Thoracic aorta (tissue), 2 donors: ENCODE results near the gene ATL3. TPM values are rescaled to one million over a fixed set of nuclear protein-coding genes. Genes with fewer than 3 reads are reported as not detected.
A peak's percentile ranks its signal among the peaks of the same experiment; 100 is the strongest.

Source experiments
- ATAC-seq: fragments of 150-250 bp; one replicate; pipeline ENCODE4 v1.8.0; 2017; ENCODE audit warnings: low read depth; ENCODE audit not compliant: insufficient number of reproducible peaks, low FRiP score
- DNase-seq: peaks from one replicate; pipeline ENCODE4 v3.0.0-alpha.2; 2020; ENCODE audit warnings: low spot score
- H3K27ac ChIP-seq, 2 donors: fragments of 200-600 bp; sonication (generic); 1 replicate in 1 of 2; 2 replicates in 1 of 2; pipeline ENCODE4 v1.5.1; 2016; ENCODE audit warnings: mild to moderate bottlenecking in 2 of 2, moderate library complexity in 2 of 2
- H3K27me3 ChIP-seq: fragments of 200-600 bp; sonication (generic); replicated peaks from 2 replicates; pipeline ENCODE4 v1.6.0; 2016; ENCODE audit warnings: mild to moderate bottlenecking; ENCODE audit not compliant: insufficient read depth
- H3K36me3 ChIP-seq: fragments of 200-600 bp; sonication (generic); one replicate; pipeline ENCODE4 v1.5.1; 2016
- H3K4me1 ChIP-seq, 2 donors: fragments of 200-600 bp; sonication (generic); 1 replicate in 1 of 2; 2 replicates in 1 of 2; pipeline versions ENCODE4 v1.5.1 to v1.6.0; 2016; ENCODE audit warnings: low read depth in 2 of 2, mild to moderate bottlenecking in 1 of 2; ENCODE audit not compliant: control insufficient read depth in 1 of 2
- H3K4me3 ChIP-seq: fragments of 200-600 bp; sonication (generic); 2 replicates; pipeline ENCODE4 v1.5.1; 2016; ENCODE audit warnings: mild to moderate bottlenecking
- H3K9me3 ChIP-seq: fragments of 200-600 bp; sonication (generic); 2 replicates; pipeline ENCODE4 v1.5.1; 2016
- total RNA-seq, 2 donors: library from RNA; depleted of rRNA; stranded (reverse); fragments of >200 nt; gene quantifications; one replicate each; pipeline versions ENCODE4 v1.1.0 to v1.2.3, GENCODE V29; 2016
- TF ChIP-seq, protein P1 (sequence below): fragments of 200-600 bp; sonication (generic); IDR thresholded peaks from one replicate; pipeline ENCODE4 v1.5.1; 2019; ENCODE audit warnings: antibody characterized with exemption

ATL3 gene
- total RNA-seq, 2 donors from 2014 or later, result 188 to 192 TPM

DNA sequence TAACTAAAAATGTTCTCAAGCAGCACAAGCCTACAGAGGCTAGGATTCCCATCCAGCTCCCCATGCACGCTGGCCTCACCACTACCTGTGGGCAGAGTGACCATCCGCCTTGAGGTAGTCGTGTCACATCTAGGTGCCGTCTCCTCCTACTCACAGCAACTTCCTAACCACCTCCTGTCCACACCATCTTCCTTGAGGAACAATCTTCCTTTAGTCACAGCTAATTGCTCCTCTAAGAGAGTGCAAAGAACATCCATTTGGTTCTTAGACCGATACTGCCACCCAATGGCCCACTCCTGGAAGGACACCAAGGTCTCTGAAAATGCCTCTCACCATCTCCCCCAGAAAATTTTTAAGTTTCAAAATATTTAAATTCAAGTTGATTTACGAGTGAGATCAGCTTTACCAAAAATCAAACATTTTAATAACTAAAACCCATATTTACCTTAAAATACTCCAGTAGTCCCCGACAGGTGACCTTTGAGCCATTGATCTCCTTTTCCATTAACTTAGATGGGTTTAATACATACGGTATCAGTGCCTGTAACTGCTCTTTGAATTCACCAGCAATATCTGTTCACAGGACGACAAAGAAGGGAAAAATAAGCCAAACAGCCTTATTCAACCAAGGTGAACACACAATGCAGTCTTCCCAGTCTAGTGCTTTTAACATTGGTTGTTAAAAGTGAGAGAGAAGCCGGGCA, 35.3 kb downstream of the ATL3 start:
- no peaks in the 10 kb centered on the region for H3K27me3 ChIP-seq
- no peak overlapping the region for H3K4me3 ChIP-seq
- no peak overlapping the region for H3K27ac ChIP-seq
- DNase-seq (no peak), ATAC-seq (no peak)
- no peaks in the 10 kb centered on the region for H3K4me1 ChIP-seq
- no peaks in the 10 kb centered on the region for H3K9me3 ChIP-seq
- TF ChIP-seq, protein P1, sequence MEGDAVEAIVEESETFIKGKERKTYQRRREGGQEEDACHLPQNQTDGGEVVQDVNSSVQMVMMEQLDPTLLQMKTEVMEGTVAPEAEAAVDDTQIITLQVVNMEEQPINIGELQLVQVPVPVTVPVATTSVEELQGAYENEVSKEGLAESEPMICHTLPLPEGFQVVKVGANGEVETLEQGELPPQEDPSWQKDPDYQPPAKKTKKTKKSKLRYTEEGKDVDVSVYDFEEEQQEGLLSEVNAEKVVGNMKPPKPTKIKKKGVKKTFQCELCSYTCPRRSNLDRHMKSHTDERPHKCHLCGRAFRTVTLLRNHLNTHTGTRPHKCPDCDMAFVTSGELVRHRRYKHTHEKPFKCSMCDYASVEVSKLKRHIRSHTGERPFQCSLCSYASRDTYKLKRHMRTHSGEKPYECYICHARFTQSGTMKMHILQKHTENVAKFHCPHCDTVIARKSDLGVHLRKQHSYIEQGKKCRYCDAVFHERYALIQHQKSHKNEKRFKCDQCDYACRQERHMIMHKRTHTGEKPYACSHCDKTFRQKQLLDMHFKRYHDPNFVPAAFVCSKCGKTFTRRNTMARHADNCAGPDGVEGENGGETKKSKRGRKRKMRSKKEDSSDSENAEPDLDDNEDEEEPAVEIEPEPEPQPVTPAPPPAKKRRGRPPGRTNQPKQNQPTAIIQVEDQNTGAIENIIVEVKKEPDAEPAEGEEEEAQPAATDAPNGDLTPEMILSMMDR, result peak; percentile 66
- H3K36me3 ChIP-seq, result peaks cover 24% of the 10 kb centered on the region

- ATAC-seq, result no peak
- no peaks in the 10 kb centered on the region for H3K4me1 ChIP-seq
- TF ChIP-seq, protein P1, result no peak
- DNase-seq, result no peak
- H3K9me3 ChIP-seq, result no peaks in the 10 kb centered on the region
- H3K27ac ChIP-seq, result no peak overlapping the region
- no peaks in the 10 kb centered on the region for H3K27me3 ChIP-seq
- peaks cover 48% of the 10 kb centered on the region for H3K36me3 ChIP-seq
- H3K4me3 ChIP-seq, result no peak overlapping the region
Measured at GRCh38 chr11:63629426-63629825, 41.8 kb downstream of the ATL3 start.

GRCh38 chr11:63623513-63624140, 47.5 kb downstream of the ATL3 start:
- TF ChIP-seq, protein P1, result no peak
- no peaks in the 10 kb centered on the region for H3K27me3 ChIP-seq
- no peaks in the 10 kb centered on the region for H3K9me3 ChIP-seq
- H3K27ac ChIP-seq, result no peak overlapping the region
- peaks cover 7% of the 10 kb centered on the region for H3K36me3 ChIP-seq
- no peaks in the 10 kb centered on the region for H3K4me1 ChIP-seq
- ATAC-seq (no peak), DNase-seq (no peak)
- H3K4me3 ChIP-seq, result no peak overlapping the region

- DNase-seq, result no peak
- Histone ChIP-seq H3K36me3 (peaks cover 4% of the 10 kb centered on the region), H3K9me3 (no peaks in the 10 kb centered on the region), H3K27ac (no peak overlapping the region), H3K27me3 (no peaks in the 10 kb centered on the region), H3K4me3 (no peak overlapping the region), H3K4me1 (no peaks in the 10 kb centered on the region)
- ATAC-seq, result no peak
- TF ChIP-seq, protein P1, result no peak
Measured at GRCh38 chr11:63622323-63622722, 48.9 kb downstream of the ATL3 start.

GRCh38 chr11:63621071-63621470, 50.1 kb downstream of the ATL3 start:
- TF ChIP-seq, protein P1, result no peak
- ATAC-seq, result no peak
- Histone ChIP-seq H3K4me1 (no peaks in the 10 kb centered on the region), H3K4me3 (no peak overlapping the region), H3K27ac (no peak overlapping the region), H3K27me3 (no peaks in the 10 kb centered on the region), H3K36me3 (peaks cover 4% of the 10 kb centered on the region), H3K9me3 (no peaks in the 10 kb centered on the region)
- no peak for DNase-seq
